Stimulated activated CD4-positive, alpha-beta T cell treated with anti-CD3 and anti-CD28 coated beads, TNF-alpha, amount 100 ng/mL, for 48 hours (primary cell): ENCODE results near the gene TCEAL7.
"Not testable (repeated sequence)": the region's sequence is repeated elsewhere in the genome, so short reads cannot be mapped to it uniquely, and the experiment has no call there.

Experiments used
- DNase-seq, 3 donors: peaks; one replicate each; pipeline ENCODE4 v3.0.0-alpha.2; 2020; ENCODE audit warnings: low read depth in 3 of 3

Gene TCEAL7, protein sequence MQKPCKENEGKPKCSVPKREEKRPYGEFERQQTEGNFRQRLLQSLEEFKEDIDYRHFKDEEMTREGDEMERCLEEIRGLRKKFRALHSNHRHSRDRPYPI

GRCh38 chrX:103329991-103330390, at the start of gene TCEAL7:
TSS of gene TCEAL7 (plus strand) at chrX:103330239. CDS start at chrX:103331404, 1,165 bp downstream.
- no peak for DNase-seq

DNA sequence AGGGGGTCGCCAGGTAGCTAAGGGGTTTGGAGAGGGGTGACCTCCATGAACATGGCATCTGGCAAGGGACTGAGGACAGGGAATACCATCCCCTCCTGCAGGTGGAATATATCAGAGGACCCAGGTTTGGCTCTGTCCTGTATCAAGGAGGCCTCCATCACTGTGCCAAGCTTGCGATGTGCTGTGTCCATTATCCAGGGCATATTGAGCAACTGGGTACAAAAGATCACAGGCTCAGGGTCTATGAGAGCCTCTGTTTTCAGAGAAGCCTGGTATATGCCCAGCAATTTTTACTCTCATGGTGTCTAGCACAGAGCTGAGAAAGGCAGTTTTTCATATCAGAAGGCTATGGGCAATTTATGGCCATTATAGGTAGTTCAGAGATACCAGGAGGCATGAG, 36.9 kb upstream of the TCEAL7 start:
- DNase-seq = no peak

- no peak for DNase-seq
These were observed 25.3 kb upstream of the TCEAL7 start for GRCh38 chrX:103304705-103305104.

GRCh38 chrX:103305666-103306065, 24.4 kb upstream of the TCEAL7 start:
- not testable (repeated sequence) for DNase-seq

DNA sequence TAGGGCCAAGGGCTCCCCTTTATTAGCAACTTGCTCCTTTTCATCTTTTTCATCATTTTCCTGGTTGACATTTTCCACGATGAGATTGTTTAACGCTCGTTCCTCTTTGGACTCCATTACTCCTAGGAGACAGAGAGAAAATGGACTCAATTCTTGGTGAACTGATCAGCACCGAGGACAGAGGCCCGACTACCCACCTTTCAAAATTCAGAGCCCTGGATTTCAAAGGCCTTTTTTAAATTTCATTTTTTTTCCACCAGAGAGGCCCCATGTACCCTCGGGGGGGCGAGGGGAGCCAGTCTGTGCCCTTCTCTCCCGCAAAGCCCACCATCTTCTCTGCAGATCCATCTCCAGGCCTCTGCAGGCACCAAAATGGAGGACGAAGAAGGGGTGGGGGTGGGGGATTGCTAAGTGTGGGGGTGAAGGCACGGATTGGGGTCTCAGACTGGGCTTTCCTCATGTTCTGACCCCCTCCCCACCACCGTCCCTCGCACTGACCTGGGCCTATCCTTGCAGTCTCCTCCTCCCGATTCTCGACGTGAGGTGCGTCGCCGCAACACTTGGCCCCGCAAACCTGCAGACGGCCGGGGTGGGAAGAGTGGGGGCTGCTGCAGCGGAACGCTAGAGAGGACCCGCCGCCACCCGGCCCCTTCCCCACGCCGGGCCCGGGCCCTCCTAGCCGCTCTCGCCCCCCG, 20.0 kb upstream of the TCEAL7 start:
- DNase-seq = no peak

- peak; percentile 57 to 73 (median 66) for DNase-seq
These were observed 19.3 kb upstream of the TCEAL7 start, which contains the start of gene BEX2 for GRCh38 chrX:103310555-103311398. TSS of gene BEX2 (minus strand) at chrX:103310990. CDS start at chrX:103309976, 1,014 bp downstream.

DNA sequence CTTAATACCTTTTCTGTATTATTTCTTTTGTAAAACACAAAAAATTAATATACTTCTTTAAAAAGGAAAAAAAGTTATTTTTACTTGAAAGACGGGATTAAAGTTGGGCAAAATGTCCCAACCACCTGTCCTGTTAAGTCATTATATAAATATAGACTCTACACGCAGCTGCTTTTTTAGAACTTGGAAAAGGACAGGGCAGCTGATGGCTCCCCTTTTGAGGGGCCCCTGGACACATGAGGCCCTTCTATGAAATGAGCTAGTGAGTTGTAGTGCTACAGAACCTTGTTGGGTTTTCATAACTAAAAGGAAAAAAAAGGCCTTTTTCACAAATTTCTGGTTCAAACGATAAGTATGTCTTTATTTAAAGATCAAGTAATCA, 18.6 kb upstream of the TCEAL7 start:
- DNase-seq = no peak

DNA sequence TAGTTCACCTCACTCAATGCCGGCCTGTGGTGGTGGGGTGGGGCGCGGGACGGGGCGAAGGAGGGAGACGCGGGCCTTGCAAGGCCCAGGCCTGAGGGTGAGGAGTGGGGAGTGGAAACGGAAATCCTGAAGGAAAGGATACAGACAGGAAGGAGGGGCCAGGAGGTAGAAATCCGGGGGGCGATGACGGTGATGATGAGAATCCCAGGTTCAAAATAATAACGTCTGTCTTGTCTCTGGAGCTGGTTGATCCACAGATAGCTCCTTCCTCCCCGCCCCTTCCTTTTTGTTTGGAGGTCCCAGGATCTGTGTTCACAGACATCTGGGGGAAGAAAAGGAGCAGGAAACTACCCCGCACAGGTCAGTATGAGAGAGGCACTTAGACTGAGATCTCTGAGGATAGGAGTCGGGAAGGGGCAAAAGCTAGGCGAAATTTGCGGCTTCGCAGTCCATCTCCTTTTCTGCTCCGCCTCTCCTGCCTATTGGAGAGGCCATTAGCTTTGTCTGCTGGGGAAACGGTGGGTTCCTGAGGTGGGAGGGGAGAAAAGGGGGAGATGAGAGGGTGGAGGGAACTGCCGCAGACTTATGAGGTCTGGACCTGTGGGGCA, 746 bp downstream of the TCEAL7 start:
- no peak for DNase-seq

DNA sequence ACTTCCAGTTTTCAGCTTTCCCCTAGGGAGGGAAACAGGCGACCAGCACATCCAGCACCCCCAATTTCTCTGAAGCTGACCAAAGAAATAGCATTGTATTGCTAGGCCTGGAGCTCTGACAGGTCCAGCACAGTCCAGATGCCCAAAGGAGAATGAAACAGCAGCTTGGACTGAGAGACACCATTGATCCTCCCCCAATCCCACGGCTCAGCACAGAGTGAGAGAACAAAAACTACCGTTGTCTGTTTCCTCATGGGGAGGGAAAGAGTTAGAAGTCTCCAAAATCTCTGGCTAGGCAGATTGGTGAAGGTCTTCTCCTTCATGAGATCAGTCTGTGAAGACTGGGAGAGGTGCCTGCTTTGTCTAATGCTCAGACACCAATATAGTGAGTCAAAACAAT, 8.6 kb downstream of the TCEAL7 start:
- DNase-seq = no peak

GRCh38 chrX:103343105-103343504, 13.1 kb downstream of the TCEAL7 start:
- peak in 1 of 3 donors; percentile 16 for DNase-seq

DNA sequence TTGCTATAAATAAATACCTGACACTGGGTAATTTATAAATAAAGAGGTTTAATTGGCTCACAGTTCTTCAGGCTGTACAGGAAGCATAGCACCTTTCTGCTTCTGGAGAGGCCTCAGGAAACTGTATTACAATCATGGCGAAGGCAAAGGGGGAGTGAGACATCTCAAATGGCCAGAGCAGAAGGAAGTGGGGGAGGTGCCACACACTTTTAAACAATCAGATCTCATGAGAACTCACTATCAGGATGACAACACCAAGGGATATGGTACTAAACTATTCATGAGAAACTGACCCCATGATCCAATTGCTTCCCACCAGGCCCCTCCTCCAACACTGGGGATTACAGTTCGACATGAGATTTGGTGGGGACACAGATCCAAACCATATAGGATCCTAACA, 14.6 kb downstream of the TCEAL7 start:
- no peak for DNase-seq

DNA sequence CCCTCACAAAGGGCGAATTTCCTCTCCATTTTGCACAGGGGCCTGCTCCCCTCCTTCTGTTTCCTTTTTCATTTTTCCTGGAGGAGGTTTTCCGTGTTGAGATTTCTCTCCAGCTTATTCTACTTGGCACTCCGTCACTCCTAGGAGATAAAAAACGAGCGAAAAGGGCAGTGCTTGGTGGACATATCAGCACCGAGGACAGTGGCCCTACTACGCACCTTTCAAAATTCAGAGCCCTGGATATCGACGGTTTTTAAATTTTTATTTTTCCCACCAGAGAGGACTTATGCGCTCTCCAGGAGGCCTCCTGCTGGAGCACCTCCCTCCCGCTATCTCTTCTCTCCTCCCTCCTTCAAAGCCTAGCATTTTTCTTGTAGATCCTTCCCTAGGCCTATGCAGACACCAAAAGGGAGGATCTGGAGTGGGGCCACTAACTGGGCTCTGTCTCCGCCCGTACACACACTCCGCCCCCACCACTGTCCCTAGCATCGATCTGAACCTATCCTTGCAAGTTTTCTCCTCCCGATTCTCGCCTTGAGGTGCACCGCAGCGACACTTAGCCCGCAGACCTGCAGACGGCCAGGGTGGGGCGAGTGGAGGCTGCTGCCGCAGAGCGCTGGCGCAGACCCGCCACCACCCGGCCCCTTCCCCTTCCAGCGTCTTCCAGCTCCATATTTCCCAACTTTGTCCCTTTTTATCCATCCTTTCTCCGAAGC, 17.8 kb downstream of the TCEAL7 start:
- no peak for DNase-seq

- DNase-seq = no peak
These were observed 26.2 kb downstream of the TCEAL7 start, which contains the start of gene TCEAL9 for GRCh38 chrX:103356130-103356798. TSS of gene TCEAL9 (plus strand) at chrX:103356506. CDS start at chrX:103357685, 1,179 bp downstream.

DNA sequence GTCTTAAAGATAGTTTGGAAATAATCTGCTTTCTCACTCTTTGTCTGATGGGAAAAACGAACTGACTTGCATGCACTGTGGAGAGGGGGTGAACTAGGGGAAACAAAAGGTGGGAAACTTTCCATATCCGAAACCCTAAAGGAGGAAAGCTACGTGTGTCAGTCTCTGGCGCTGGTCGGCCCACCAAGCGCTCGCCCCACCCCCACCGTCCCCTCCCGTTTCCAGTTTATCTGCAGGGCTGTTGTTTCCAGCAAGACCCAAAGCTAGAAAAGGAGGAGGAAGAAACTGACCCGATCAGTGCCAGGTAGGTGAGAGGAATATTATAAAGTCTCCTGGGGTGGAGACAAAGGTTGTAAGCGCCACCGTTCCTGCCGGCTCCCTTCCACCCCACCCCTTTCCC, 26.8 kb downstream of the TCEAL7 start:
- DNase-seq = no peak

GRCh38 chrX:103357871-103358270, 27.8 kb downstream of the TCEAL7 start:
- DNase-seq = no peak

DNA sequence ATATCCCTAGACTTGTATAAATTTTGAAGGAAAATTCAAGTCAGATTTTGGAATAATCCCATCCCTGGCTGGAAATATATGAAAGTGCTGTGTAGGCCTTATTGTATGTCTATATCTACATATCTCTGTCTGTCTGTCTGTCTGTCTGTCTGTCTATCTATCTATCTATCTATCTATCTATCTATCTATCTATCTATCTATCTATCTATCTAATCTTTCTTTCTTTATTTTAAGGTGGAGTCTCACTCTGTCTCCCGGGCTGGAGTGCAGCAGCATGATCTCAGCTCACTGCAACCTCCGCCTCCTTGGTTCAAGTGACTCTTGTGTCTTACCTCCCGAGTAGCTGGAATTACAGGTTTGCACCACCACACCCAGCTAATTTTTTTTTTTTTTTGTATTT, 29.6 kb downstream of the TCEAL7 start:
- not testable (repeated sequence) for DNase-seq

DNA sequence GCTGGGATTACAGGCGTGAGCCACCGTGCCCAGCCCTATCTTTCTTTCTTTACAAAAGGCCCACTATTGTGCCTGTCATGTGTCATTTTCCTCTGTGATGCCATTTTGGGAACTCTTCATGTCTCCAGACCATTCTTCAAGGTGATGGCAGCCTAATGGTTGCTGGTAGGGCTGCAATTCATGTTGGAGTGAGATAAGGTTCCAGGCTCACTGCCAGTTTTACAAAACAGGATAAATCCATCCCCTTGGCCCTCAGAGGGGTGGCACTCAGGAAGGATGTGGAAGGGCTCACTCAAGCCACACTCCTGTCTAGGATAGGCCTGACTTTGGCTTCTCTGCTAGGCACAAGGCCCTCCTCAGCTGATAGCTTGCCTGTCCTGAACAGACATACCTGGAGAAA, 30.1 kb downstream of the TCEAL7 start:
- no peak for DNase-seq

GRCh38 chrX:103360916-103361315, 30.9 kb downstream of the TCEAL7 start:
- no peak for DNase-seq

DNA sequence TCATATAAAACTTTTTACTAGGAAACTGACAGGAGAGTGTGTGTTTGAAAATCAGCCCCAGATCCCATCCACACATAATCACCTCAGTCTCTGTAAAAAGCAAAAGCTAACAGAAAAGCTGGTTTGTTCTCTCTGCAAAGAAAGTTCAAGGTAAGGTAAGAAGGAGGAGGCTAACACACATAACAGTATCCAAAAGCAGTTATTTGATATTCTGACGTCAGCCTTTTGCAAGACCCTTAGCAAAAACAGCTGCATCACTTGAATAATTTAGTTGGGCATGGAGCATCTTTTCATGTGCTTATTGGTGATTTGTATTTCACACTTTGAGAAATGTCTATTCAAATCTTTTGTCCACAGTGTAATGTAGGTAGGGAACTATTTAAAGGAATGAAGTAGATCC, 31.8 kb downstream of the TCEAL7 start:
- no peak for DNase-seq

GRCh38 chrX:103362474-103362873, 32.4 kb downstream of the TCEAL7 start:
- no peak for DNase-seq

GRCh38 chrX:103363046-103363445, 33.0 kb downstream of the TCEAL7 start:
- DNase-seq = no peak
